ENCODE results near the gene FRMD4A.

DNA sequence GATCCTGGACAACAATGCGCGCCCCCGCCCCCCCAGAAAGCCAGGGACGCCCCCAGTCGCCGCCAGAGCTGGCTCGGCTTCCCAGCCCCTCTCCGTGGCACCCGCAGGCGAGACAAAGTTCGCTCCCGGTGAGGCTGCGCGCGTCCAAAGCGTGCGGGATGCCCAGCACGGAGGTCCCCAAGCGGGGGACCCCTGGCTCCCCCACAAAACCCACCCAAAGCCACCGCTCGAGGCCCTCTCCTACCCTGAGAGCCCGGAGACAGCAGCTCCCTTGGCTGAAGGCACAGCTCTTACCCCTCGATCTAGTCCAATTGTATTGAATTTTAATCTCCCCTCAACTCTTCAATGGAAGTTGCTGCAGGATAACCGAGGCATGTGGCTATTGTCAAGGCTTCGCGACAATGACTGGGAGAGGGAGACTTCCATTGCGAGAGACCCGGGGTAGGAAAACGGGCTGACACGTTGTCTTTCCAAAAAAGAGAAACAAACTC, 438.7 kb downstream of the FRMD4A start:
- TF ChIP-seq, protein P1, sequence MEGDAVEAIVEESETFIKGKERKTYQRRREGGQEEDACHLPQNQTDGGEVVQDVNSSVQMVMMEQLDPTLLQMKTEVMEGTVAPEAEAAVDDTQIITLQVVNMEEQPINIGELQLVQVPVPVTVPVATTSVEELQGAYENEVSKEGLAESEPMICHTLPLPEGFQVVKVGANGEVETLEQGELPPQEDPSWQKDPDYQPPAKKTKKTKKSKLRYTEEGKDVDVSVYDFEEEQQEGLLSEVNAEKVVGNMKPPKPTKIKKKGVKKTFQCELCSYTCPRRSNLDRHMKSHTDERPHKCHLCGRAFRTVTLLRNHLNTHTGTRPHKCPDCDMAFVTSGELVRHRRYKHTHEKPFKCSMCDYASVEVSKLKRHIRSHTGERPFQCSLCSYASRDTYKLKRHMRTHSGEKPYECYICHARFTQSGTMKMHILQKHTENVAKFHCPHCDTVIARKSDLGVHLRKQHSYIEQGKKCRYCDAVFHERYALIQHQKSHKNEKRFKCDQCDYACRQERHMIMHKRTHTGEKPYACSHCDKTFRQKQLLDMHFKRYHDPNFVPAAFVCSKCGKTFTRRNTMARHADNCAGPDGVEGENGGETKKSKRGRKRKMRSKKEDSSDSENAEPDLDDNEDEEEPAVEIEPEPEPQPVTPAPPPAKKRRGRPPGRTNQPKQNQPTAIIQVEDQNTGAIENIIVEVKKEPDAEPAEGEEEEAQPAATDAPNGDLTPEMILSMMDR (conservative IDR thresholded peaks at IDR 0.05; ENCODE audit: low read depth, low read length), result no peak
- TF ChIP-seq EZH2 (IDR thresholded peaks at IDR 0.05; ENCODE audit: low read length, unreplicated experiment), result no peak
